GM12891 (cell line): ENCODE data around the gene SSH2.

Experiments
- DNase-seq: peaks from one replicate; pipeline ENCODE4 v3.0.0; 2011; ENCODE audit warnings: low spot score; ENCODE audit not compliant: insufficient read length
- FAIRE-seq: peaks from 2 replicates; lab custom pipeline; 2011; peaks lifted over from hg19 to GRCh38; lab: Jason Lieb, UNC
- PAX5 ChIP-seq: IDR thresholded peaks from 2 replicates; pipeline ENCODE4 v1.6.1; 2011; ENCODE audit warnings: low read length, moderate library complexity, mild to moderate bottlenecking; ENCODE audit not compliant: insufficient read depth, severe bottlenecking
- POLR2A ChIP-seq: IDR thresholded peaks from 2 replicates; pipeline ENCODE4 v1.6.1; 2011; ENCODE audit warnings: low read depth, low read length, control low read depth

The SSH2 gene

DNA sequence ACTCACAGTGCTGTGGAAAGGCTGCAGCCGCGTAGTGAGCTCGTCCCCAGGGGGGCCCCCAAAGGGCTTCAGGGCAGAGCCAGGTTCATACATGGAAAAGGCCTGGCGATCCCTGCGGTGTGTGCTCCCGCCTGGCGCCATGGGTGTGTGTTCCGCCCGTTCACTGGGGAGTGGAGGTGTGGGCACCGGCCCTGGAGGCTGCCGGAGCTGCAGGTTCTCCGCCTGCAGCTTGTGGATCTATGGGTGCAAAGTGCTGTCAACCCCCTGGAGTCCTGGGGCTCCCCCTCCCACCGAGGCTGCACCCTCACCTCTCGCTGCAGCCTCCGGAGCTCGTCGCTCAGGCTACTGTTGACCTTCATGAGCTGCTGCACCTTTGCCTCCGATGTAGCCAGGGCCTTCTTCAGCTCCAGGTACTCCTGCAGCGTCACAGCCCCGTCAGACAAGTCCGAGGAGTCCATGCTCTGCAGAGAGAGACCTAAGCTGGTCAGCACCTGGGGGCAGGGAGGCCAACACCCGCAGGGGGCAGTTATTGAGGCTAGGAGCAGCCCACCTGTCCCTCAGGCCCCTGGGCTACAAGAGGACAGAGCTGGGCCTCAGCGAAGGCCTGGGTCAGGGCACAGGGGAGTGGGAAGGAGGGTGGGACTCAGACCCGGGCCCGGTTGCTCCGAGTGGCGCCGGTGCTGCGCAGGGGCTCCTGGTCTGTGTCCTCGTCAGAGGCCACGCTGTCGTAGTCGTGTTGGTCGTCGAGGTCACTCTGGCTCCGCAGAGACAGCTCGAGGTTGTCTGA lies 353.6 kb downstream of the SSH2 start:
- FAIRE-seq, result no peak
- TF ChIP-seq PAX5 (no peak), POLR2A (no peak)

More for the DNA sequence above, 353.6 kb downstream of the SSH2 start:
- no peak for DNase-seq
